GM19193 (cell line): ENCODE results near the gene ADSL.

ENCODE experiments used
- POLR2A ChIP-seq: IDR thresholded peaks from 4 replicates; pipeline ENCODE4 v1.6.1; 2011; ENCODE audit not compliant: insufficient read depth, insufficient read length; ENCODE audit errors: extremely low read depth

The ADSL gene

DNA sequence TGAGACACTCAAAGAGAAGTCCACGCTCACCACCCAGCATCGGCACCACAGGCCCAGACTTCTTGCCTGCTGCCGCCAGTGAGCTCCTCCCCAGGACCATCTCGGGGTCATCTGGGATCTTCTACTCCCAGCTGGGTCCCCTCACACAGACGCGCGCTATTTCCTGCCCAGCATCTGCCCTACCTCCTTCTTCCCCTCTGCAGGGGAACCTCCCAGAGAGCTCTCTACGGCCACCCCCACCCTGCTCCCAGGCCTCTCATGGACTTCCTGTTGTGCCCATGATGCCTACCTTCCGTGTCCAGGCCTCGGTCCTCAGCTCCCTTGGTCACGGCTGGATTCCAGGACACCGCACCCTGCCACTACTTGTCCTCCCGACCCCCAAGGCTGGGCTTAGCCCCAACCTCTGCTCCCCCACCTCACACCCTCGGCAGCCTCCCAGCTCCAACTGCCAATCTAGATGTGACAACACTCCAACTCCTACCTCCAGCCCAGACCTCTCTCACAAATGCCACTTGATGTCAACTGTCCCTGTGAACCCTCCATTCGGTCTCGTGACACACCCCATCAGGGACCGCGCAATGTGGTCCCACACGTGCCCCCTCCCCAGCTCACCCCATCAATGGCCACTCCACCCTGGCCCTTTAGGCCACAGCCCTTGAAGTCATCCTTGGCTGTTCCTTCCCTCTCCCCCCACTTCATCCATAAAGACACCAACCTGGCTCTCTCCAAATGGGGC, 69.4 kb downstream of the ADSL start:
- peak; percentile 8 for TF ChIP-seq POLR2A

DNA sequence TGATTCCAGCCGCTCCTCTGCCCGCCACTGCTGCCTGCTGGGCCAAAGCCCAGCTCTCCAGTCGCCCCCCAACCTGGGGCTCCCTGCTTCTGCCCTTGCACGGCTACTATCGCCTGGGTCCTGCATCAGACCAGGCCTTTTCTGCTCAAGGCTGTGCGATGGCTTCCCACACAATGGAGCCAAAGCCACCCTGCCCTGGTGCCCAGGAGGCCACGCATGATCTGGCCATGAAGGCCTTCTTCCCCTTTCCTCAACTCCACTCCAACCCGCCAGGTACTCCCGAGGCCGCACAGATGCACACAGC, 69.9 kb downstream of the ADSL start:
- TF ChIP-seq POLR2A, result no peak

DNA sequence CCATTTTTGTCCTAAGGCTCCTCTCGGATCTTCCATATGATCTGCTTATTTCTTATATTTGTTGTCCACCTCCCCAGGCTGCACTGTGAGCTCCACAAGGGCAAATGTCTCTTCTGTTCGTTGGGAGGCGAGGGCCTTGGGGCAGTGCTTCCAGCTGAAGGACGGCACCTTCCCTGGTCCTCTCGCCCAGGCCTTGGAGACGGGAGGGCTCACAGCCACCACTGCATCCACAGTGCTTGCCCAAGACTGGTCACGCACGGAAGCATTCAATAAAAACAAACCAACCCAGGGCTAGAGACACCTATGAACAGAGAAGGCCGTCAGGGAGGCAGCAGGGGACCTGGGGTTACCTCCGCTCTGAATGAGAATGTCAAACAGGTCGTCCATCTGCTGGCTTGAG, 70.3 kb downstream of the ADSL start:
- no peak for TF ChIP-seq POLR2A

DNA sequence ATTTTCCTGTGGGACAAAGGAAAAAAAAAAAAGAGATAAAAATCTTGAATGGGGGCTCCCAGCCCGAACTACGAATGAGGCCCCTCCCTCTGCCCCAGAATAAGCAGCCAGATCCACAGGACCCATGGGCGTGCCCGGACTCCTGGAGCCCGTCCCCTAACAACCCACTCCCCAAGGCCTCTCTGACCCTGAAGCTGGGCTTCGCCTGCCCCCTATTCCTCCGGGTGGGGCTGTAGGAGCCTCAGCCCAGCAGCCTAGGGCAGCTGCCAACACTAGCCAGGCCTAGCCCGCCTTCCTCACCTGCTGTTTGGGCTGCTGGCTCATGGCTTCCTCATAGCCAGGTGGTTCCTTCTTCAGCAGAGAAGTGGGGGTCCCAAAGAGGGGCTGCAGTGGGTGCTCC, 70.7 kb downstream of the ADSL start:
- no peak for TF ChIP-seq POLR2A

DNA sequence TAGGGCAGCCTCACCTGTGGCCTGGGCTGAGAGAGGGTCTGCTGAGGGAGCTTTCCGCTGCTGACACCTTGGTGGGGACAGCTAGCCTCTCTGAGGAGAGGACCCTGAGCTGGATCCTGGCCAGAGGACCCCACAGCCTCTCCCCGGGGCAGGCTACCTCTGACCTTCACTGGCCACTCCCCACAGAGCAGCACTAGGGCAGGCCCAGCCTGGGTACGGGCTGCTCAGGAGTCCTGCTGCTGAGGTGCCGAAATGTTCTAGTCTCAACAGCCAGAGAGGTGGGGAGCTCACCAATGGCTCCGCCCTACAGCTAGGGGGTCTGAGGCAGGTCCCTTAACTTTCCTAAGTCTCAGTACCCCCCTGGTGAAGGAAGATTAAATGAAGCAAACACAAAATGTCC, 71.6 kb downstream of the ADSL start:
- TF ChIP-seq POLR2A, result no peak

DNA sequence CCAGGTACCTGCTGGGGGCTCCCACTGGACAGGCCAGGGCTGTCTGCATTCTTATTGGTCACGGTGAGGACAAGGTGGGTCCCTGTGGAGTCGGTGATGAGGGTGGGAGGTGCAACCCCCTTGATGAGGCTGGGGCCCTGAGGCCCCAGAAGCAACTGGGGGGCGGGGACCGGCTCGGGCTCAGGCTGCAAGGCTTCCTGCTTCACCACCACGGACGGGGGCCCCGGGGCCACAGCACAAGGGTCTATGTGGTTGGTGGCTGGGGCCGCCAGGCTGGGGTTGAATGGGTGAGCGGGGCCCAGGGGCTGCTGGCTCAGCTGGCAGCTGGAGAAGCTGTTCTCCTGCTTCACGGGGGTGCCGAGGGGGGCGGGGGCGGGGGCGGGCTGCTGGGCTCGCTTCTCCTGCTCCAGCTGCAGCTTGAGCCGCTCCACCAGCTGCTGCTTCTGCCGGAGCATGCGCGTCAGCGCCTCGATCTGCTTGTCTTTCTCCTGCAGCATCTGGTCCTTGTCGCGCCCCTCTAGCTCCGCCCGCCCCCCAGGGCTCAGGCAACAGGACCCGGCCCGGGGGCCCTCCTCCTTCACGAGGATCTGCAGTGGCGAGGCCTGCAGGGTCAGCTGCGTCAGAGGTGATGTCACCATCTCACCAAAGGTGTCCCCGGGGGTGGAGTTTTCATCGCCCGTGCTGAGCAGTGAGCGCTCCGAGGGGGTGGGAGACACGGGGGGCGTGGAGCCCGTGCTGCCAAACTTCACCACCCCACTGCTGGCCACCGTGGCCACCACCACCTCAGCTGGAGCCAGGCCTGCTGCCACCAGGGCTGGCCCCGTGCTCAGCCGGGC, 72.3 kb downstream of the ADSL start:
- TF ChIP-seq POLR2A, result no peak

DNA sequence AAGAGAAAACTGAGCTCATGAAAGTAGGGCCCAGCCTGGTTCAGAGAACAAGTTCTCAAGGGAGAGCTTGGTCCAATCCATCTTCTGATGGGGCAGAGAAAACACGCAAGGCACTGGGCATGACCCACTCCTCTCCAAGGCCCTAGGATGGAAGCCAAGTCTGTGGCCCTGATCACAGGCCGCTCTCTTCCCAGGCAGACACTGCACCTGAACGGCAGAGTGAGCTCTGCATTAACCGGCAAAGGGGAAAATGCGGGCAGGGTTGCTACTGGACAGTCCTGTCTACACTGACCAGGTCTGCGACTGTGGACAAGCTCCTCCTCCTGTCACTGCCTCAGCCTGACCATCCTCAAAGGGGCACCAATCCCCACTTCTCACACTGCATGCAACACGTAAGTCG, 73.4 kb downstream of the ADSL start:
- TF ChIP-seq POLR2A, result no peak

DNA sequence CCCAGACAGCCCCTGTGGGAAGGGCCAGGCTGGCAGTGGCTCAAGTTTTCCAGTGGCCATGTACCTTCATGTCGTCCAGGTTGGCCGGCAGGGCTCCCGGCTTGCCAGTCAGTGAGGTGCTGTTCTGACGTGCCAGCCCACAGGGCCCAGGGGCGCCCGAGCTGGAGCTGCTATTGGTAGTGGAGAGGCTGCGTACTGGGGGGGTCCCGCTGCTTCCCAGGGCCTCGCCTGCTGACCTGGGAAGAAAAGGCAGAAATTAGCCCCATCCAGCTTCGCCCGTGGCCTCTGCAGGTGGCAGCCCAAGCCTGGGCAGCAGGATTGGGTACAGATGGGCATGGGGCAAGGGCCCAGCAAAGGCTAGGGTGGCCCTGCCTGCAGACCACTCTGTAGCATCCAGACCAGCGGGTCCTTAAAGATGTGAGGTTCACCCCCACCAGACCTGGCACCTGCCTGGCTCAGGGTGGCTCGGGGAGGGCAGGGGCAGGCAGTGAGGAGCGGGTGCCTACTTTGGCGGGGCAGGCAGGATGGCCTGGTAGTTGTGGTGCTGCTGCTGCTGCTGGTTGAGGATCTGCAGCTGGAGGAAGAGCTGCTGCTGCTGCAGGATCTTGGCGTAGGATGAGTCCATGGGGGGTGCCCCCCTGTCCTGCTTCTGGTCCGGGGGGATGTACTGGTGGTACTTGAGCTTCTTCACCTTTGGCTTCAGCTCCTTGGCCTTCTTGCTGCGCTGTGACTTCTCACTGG, 74.2 kb downstream of the ADSL start:
- no peak for TF ChIP-seq POLR2A

DNA sequence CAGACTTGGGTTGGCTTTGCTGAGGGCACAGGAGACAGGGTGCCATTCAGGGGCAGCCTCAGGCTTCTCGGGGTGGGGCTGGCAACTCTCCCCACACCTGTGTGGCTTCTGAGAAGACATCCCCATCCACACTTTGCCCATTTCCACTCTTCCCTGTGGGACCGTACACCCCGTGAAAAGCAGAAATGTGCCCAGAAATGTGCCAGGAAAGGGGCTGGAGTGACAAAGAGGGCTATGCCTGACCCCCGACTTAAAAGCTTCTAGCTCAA, 74.7 kb downstream of the ADSL start:
- no peak for TF ChIP-seq POLR2A

DNA sequence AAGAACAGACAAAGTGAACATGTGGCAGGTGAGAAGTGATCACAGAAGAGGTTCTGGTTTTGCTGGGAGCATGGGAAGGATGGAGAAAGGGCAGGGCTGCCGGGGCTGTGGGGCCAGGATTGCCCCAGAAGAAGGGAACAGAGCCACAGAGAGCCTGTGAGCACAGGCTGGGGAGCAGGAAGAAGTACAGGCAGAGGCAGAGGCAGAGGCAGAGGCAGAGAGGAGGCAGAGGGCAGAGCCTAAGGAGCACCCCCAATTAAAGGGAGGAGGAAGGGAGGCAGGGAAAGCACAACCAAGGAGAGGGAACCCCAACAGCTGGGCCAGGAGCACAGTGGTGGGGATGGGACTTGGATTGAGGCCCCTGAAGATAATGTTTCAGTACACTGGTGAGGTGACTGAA, 75.6 kb downstream of the ADSL start:
- TF ChIP-seq POLR2A, result no peak

DNA sequence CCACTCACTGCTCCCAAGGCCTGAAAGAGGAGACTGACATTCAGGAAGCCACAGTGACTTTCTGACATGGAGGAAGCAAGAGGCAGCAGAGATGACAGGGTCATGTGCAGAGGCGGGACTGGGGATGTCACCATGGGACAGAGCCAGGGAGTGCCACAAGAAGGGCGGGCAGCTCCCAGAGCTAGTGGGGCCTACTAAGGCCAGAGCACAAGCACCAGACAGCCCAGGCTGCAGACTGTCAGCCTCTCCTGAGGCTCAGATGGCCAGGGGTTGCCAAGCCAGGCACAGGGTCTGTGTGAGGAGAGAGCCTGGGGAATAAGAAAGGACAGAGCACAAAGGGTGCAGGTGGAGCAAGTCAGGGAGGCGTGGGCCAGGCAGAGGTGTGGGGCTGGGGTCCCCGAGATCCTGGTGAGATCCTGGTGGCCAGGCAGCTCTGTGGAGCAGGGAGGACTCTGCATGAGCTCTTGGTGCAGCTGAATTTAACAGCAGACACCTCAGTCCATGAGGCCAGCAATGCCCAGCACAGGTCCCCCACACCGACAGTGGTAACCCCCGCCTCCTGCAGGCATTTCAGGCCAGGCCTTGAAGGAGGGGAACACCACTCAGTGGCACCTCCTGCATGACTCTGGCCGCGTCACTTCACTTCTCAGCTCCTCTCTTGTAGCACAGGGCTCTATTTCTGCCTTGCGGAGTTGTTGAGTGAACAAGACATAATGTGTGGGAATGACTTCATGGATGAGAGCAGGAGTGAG, 76.4 kb downstream of the ADSL start:
- no peak for TF ChIP-seq POLR2A

DNA sequence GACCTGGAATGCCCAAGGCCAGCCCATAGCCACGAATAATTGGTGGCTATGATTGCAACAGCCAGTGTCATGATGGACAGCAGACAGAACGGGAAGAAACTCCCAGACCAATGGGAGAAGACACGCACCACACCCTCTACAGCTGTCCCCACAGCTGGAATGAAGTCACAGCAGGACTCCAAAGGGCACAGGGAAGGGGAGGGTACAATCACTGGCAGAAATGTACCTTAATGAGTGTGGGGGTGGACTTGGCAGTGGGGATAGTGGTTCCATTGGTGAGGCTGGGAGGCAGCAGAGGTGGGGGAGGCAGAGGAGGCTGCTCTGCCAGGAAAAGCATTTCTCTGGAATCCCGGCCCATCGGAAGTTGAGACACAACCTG, 77.0 kb downstream of the ADSL start:
- no peak for TF ChIP-seq POLR2A

DNA sequence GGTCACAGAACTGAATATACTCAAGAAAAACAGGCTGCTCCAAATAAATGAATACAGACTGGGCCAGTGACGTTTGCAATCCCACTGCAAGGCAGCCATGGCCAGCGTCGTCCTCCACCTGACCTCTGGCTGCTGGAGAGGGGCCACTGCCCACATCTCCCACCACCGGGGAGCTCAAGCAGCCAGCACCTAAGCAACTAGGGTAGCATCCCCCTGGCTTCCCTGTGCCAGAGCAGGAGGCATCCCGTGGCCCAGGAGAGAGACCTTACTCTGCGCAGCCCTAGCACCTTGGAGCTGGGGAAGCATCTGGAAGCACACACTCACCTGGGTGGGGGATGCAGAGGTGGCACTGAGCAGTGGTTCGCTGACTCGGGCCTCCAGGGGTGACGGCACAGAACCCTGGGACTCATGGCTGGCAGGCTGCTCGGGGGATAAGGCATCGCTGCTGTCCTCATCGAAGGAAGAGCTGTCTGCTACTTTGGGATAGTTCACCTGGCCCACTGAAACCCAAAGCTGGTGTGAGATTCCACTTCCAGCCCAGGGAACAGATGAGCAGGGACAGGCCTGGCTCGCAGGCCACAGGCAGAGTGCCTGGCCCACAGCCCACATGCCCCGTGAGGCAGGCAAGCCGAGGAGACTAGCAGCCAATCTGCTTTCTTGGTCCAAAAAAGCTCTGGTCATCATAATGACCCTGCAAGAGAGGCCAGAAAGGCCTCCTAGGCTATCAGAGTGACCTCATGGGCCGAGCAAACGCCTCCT, 77.8 kb downstream of the ADSL start:
- no peak for TF ChIP-seq POLR2A

DNA sequence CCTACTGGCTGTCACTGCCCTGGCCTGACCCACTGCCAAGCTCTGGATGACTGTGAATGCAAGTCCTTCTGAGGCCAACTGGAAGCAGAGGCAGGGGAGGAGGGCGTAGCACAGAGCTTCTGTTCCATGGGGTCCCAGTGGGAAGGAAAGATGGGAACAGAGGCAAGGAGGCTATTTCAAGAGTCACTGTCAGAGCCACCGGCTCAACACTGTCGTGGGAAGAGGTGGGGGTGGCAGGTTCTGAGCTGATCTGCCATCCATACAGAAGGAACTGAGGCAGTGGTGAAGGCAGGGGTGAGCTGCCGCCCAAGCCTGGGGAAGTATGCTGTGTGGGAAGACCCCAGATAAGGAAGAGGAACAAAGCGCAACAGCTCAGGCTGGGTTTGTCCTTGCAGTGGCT, 78.8 kb downstream of the ADSL start:
- TF ChIP-seq POLR2A, result no peak
